Neural cell (in vitro differentiated cells): ENCODE measurements around the gene BMPR2.

Experiments
- EZH2 ChIP-seq: fragments of 200-600, 300-800 bp; shearing (Covaris generic), sonication (generic); IDR thresholded peaks from 2 replicates; pipeline ENCODE4 v1.6.1; 2014; ENCODE audit warnings: antibody characterized with exemption, low read length, borderline replicate concordance, mild to moderate bottlenecking; ENCODE audit not compliant: insufficient read depth, poor library complexity, severe bottlenecking
- MXI1 ChIP-seq: fragments of 450-650 bp; conservative IDR thresholded peaks from 2 replicates; pipeline ENCODE4 v1.6.1; 2014; ENCODE audit warnings: antibody characterized with exemption, mild to moderate bottlenecking; ENCODE audit not compliant: poor library complexity, severe bottlenecking
- TAF1 ChIP-seq: IDR thresholded peaks from 2 replicates; pipeline ENCODE4 v1.6.1; 2012; ENCODE audit warnings: low read depth
- TF ChIP-seq, protein P1 (sequence below): fragments of 450-650 bp; IDR thresholded peaks from 2 replicates; pipeline ENCODE4 v1.5.1; 2014; ENCODE audit warnings: antibody characterized with exemption, mild to moderate bottlenecking, moderate library complexity; ENCODE audit not compliant: poor library complexity, severe bottlenecking
- TF ChIP-seq, protein P2 (sequence below): IDR thresholded peaks from 2 replicates; pipeline ENCODE4 v1.6.1; 2012; ENCODE audit warnings: borderline replicate concordance

DNA sequence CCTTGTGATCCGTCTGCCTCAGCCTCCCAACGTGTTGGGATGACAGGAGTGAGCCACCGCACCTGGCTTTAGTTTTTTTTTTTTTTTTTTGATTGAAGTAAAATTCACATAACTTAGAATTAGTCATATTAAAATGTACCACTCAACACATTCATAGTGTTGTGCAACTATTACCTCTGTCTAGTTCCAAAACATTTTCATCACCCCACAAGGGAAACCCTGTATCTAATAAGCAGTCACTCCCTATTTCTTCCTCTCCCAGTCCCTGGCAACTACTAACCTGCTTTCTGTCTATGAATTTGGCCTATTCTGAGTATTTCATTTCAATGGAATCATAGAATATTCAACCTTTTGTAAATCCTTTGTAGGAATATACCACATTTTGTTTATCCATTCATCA lies 134.8 kb downstream of the BMPR2 start:
- TF ChIP-seq, protein P1, sequence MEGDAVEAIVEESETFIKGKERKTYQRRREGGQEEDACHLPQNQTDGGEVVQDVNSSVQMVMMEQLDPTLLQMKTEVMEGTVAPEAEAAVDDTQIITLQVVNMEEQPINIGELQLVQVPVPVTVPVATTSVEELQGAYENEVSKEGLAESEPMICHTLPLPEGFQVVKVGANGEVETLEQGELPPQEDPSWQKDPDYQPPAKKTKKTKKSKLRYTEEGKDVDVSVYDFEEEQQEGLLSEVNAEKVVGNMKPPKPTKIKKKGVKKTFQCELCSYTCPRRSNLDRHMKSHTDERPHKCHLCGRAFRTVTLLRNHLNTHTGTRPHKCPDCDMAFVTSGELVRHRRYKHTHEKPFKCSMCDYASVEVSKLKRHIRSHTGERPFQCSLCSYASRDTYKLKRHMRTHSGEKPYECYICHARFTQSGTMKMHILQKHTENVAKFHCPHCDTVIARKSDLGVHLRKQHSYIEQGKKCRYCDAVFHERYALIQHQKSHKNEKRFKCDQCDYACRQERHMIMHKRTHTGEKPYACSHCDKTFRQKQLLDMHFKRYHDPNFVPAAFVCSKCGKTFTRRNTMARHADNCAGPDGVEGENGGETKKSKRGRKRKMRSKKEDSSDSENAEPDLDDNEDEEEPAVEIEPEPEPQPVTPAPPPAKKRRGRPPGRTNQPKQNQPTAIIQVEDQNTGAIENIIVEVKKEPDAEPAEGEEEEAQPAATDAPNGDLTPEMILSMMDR, result no peak
- no peak for TF ChIP-seq EZH2
- no peak for TF ChIP-seq TAF1
- TF ChIP-seq MXI1, result no peak
- TF ChIP-seq, protein P2, sequence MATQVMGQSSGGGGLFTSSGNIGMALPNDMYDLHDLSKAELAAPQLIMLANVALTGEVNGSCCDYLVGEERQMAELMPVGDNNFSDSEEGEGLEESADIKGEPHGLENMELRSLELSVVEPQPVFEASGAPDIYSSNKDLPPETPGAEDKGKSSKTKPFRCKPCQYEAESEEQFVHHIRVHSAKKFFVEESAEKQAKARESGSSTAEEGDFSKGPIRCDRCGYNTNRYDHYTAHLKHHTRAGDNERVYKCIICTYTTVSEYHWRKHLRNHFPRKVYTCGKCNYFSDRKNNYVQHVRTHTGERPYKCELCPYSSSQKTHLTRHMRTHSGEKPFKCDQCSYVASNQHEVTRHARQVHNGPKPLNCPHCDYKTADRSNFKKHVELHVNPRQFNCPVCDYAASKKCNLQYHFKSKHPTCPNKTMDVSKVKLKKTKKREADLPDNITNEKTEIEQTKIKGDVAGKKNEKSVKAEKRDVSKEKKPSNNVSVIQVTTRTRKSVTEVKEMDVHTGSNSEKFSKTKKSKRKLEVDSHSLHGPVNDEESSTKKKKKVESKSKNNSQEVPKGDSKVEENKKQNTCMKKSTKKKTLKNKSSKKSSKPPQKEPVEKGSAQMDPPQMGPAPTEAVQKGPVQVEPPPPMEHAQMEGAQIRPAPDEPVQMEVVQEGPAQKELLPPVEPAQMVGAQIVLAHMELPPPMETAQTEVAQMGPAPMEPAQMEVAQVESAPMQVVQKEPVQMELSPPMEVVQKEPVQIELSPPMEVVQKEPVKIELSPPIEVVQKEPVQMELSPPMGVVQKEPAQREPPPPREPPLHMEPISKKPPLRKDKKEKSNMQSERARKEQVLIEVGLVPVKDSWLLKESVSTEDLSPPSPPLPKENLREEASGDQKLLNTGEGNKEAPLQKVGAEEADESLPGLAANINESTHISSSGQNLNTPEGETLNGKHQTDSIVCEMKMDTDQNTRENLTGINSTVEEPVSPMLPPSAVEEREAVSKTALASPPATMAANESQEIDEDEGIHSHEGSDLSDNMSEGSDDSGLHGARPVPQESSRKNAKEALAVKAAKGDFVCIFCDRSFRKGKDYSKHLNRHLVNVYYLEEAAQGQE, result no peak
